ENCODE results near the gene SND1.

The SND1 gene

GRCh38 chr7:128034825-128035224, 382.8 kb downstream of the SND1 start:
- Histone ChIP-seq H3K27me3 (replicated peaks) (no peaks in the 10 kb centered on the region), H3K27ac (no peak overlapping the region), H3K4me3 (ENCODE audit: low read depth, low read length) (no peak overlapping the region), H3K36me3 (replicated peaks) (peaks cover 3% of the 10 kb centered on the region)
- in situ Hi-C loops (cut with HindIII; ENCODE audit: low pct_ligation_motif_present, low sequenced_read_pairs) = no loop called here
- TF ChIP-seq CTCF (IDR thresholded peaks at IDR 0.05; ENCODE audit: low read depth, low read length, missing control alignments) = no peak
- DNase-seq = no peak

- peaks cover 3% of the 10 kb centered on the region for H3K36me3 ChIP-seq (replicated peaks)
- no peak overlapping the region for H3K4me3 ChIP-seq (ENCODE audit: low read depth, low read length)
- no peak overlapping the region for H3K27ac ChIP-seq
- H3K27me3 ChIP-seq (replicated peaks) = no peaks in the 10 kb centered on the region
- no peak for DNase-seq
- in situ Hi-C loops (cut with HindIII; ENCODE audit: low pct_ligation_motif_present, low sequenced_read_pairs) = no loop called here
- peak; percentile 77 for TF ChIP-seq CTCF (IDR thresholded peaks at IDR 0.05; ENCODE audit: low read depth, low read length, missing control alignments)
Measured at GRCh38 chr7:128035712-128036111, 383.7 kb downstream of the SND1 start.

- Histone ChIP-seq H3K27ac (no peak overlapping the region), H3K36me3 (replicated peaks) (peaks cover 3% of the 10 kb centered on the region), H3K4me3 (ENCODE audit: low read depth, low read length) (no peak overlapping the region), H3K27me3 (replicated peaks) (no peaks in the 10 kb centered on the region)
- in situ Hi-C loops (cut with HindIII; ENCODE audit: low pct_ligation_motif_present, low sequenced_read_pairs) = no loop called here
- TF ChIP-seq CTCF (IDR thresholded peaks at IDR 0.05; ENCODE audit: low read depth, low read length, missing control alignments) = no peak
- DNase-seq = no peak
Measured at GRCh38 chr7:128036226-128036940, 384.4 kb downstream of the SND1 start.

GRCh38 chr7:128037081-128037480, 385.1 kb downstream of the SND1 start:
- in situ Hi-C loops (cut with HindIII; ENCODE audit: low pct_ligation_motif_present, low sequenced_read_pairs) = no loop called here
- peak; percentile 14 for TF ChIP-seq CTCF (IDR thresholded peaks at IDR 0.05; ENCODE audit: low read depth, low read length, missing control alignments)
- H3K4me3 ChIP-seq (ENCODE audit: low read depth, low read length) = no peak overlapping the region
- DNase-seq = no peak
- H3K27me3 ChIP-seq (replicated peaks) = no peaks in the 10 kb centered on the region
- peaks cover 3% of the 10 kb centered on the region for H3K36me3 ChIP-seq (replicated peaks)
- H3K27ac ChIP-seq = no peak overlapping the region

- in situ Hi-C loops (cut with HindIII; ENCODE audit: low pct_ligation_motif_present, low sequenced_read_pairs) = no loop called here
- no peak overlapping the region for H3K27ac ChIP-seq
- H3K36me3 ChIP-seq (replicated peaks) = peaks cover 7% of the 10 kb centered on the region
- no peak overlapping the region for H3K4me3 ChIP-seq (ENCODE audit: low read depth, low read length)
- TF ChIP-seq CTCF (IDR thresholded peaks at IDR 0.05; ENCODE audit: low read depth, low read length, missing control alignments) = no peak
- H3K27me3 ChIP-seq (replicated peaks) = no peaks in the 10 kb centered on the region
- no peak for DNase-seq
Measured at GRCh38 chr7:128037880-128038619, 386.1 kb downstream of the SND1 start.
